HepG2 (cell line): ENCODE data around the gene C1orf35. TPM values are rescaled to one million over a fixed set of nuclear protein-coding genes. Genes with fewer than 3 reads are reported as not detected.
A peak's percentile ranks its signal among the peaks of the same experiment; 100 is the strongest.

Experiments
- AHR ChIP-seq: IDR thresholded peaks from 2 replicates; pipeline ENCODE4 v1.6.1; 2018; ENCODE audit warnings: missing genetic modification reagents, missing compliant biosample characterization
- BCLAF1 ChIP-seq: fragments of 450-650 bp; IDR thresholded peaks from 2 replicates; pipeline ENCODE4 v1.6.1; 2017; ENCODE audit warnings: mild to moderate bottlenecking
- ELF3 ChIP-seq: IDR thresholded peaks from 2 replicates; pipeline ENCODE4 v1.6.1; 2016; ENCODE audit warnings: missing genetic modification reagents, missing compliant biosample characterization
- HBP1 ChIP-seq: IDR thresholded peaks from 2 replicates; pipeline ENCODE4 v1.6.1; 2016; ENCODE audit warnings: low read depth, control low read depth
- HMGXB3 ChIP-seq: sonication (generic); formaldehyde crosslinking; IDR thresholded peaks from 2 replicates; pipeline ENCODE4 v1.4.0; 2020; ENCODE audit warnings: missing genetic modification reagents, borderline replicate concordance
- ISL2 ChIP-seq: sonication (generic); formaldehyde crosslinking; IDR thresholded peaks from 2 replicates; pipeline ENCODE4 v1.5.0; 2020; ENCODE audit warnings: missing genetic modification reagents
- JUN ChIP-seq: sonication (generic); formaldehyde crosslinking; IDR thresholded peaks from 2 replicates; pipeline ENCODE4 v1.4.0; 2020; ENCODE audit warnings: mild to moderate bottlenecking, missing genetic modification reagents
- MAFF ChIP-seq: IDR thresholded peaks from 2 replicates; pipeline ENCODE4 v1.6.1; 2011; ENCODE audit warnings: low read depth, low read length, improper control_type of control experiment
- MXD3 ChIP-seq: IDR thresholded peaks from 2 replicates; pipeline ENCODE4 v1.6.1; 2016; ENCODE audit warnings: mild to moderate bottlenecking, missing biosample characterization, missing genetic modification reagents
- NR0B2 ChIP-seq: sonication (generic); formaldehyde crosslinking; IDR thresholded peaks from 2 replicates; pipeline ENCODE4 v1.4.0; 2020; ENCODE audit warnings: mild to moderate bottlenecking, missing genetic modification reagents
- PRPF4 ChIP-seq: fragments of 200-400 bp; formaldehyde crosslinking; IDR thresholded peaks from 2 replicates; pipeline ENCODE4 v1.6.1; 2016; ENCODE audit warnings: low read length, low read depth; ENCODE audit not compliant: poor library complexity, severe bottlenecking
- TMF1 ChIP-seq: sonication (generic); formaldehyde crosslinking; IDR thresholded peaks from 2 replicates; pipeline ENCODE4 v1.8.1; 2022; ENCODE audit warnings: low read depth, missing genetic modification reagents
- U2AF1 ChIP-seq: fragments of 200-400 bp; formaldehyde crosslinking; optimal IDR thresholded peaks from 2 replicates; pipeline ENCODE3; 2017; ENCODE audit warnings: mild to moderate bottlenecking, low read depth, low read length
- ZFP41 ChIP-seq: sonication (generic); formaldehyde crosslinking; IDR thresholded peaks from 2 replicates; pipeline ENCODE4 v1.4.0; 2020; ENCODE audit warnings: mild to moderate bottlenecking, missing genetic modification reagents, borderline replicate concordance
- ZMAT5 ChIP-seq: sonication (generic); formaldehyde crosslinking; IDR thresholded peaks from 2 replicates; pipeline ENCODE4 v1.5.0; 2020; ENCODE audit warnings: mild to moderate bottlenecking, low read depth, missing genetic modification reagents, borderline replicate concordance
- ZNF12 ChIP-seq: sonication (generic); formaldehyde crosslinking; IDR thresholded peaks from 2 replicates; pipeline ENCODE4 v1.5.0; 2020; ENCODE audit warnings: missing genetic modification reagents
- ZNF24 ChIP-seq: fragments of 450-650 bp; IDR thresholded peaks from 2 replicates; pipeline ENCODE4 v1.6.1; 2017; ENCODE audit warnings: antibody characterized with exemption, mild to moderate bottlenecking
- ZNF549 ChIP-seq: sonication (generic); formaldehyde crosslinking; IDR thresholded peaks from 2 replicates; pipeline ENCODE4 v1.5.0; 2020; ENCODE audit warnings: missing genetic modification reagents
- ZNF552 ChIP-seq: sonication (generic); formaldehyde crosslinking; IDR thresholded peaks from 2 replicates; pipeline ENCODE4 v1.9.0; 2022; ENCODE audit warnings: missing genetic modification reagents, mild to moderate bottlenecking, borderline replicate concordance
- polyA plus RNA-seq, 8 experiments: library from polyadenylated mRNA; depleted of rRNA in 3 of 8; stranded (reverse) in 7 of 8; unstranded in 1 of 8; fragments of >200 nt; fragmentation: Illumina TruSeq in 4 of 8; extraction: Trizol in 4 of 8; gene quantifications; 2 replicates each; pipeline versions ENCODE4 v1.2.1 to v1.2.3, GENCODE V29; 2011 to 2016; ENCODE audit warnings: low read depth in 4 of 8, missing spikeins in 1 of 8, mixed read lengths in 1 of 8; ENCODE audit not compliant: insufficient read depth in 1 of 8
- total RNA-seq, 5 experiments: library from RNA; depleted of rRNA; stranded (reverse); fragments of >200 nt; fragmentation: Illumina TruSeq; extraction: Trizol; gene quantifications; 2 replicates each; pipeline ENCODE4 v1.2.3, GENCODE V29; 2016; ENCODE audit warnings: low read depth in 1 of 5

C1orf35 gene
- total and polyA plus RNA-seq, 2 of the 13 experiments (the other 11 are each of a cell fraction or from before 2014, with no cell fraction given): 8.1 to 19.3 TPM

GRCh38 chr1:228082214-228082917 is 20.8 kb downstream of the C1orf35 start, which contains the start of gene ARF1 (continued):
- TF ChIP-seq ZMAT5 (no peak), TMF1 (CRISPR knock-in tag) (no peak; the same call in 1 of the 2 replicates), ZNF549 (no peak), ZNF552 (CRISPR knock-in tag) (peak; percentile 66; the same call in 1 of the 2 replicates), ISL2 (CRISPR knock-in tag) (peak; percentile 51; the same call in 1 of the 2 replicates), U2AF1 (peak; percentile 18), ELF3 (CRISPR knock-in tag) (0 out of 2 replicates have a peak, but pooled peaks have one; percentile 46), PRPF4 (no peak), MXD3 (CRISPR knock-in tag) (peak; percentile 44; the same call in 1 of the 2 replicates), ZFP41 (CRISPR knock-in tag) (0 out of 2 replicates have a peak, but pooled peaks have one; percentile 70), ZNF24 (no peak), HMGXB3 (CRISPR knock-in tag) (peak; percentile 49; the same call in 1 of the 2 replicates), AHR (CRISPR knock-in tag) (0 out of 2 replicates have a peak, but pooled peaks have one; percentile 39), NR0B2 (CRISPR knock-in tag) (no peak), MAFF (no peak), BCLAF1 (no peak), HBP1 (CRISPR knock-in tag) (no peak), JUN (0 out of 2 replicates have a peak, but pooled peaks have one; percentile 33), ZNF12 (CRISPR knock-in tag) (no peak)
